OCI-LY3 (cell line): ENCODE results near the gene INTS3.
A peak's percentile ranks its signal among the peaks of the same experiment; 100 is the strongest.
"Not testable (repeated sequence)": the region's sequence is repeated elsewhere in the genome, so short reads cannot be mapped to it uniquely, and the experiment has no call there.

Experiments used
- H2AFZ ChIP-seq: fragments of 200-600, 300-600 bp; shearing (Covaris generic); 2 replicates; pipeline ENCODE4 v1.6.0; 2014; ENCODE audit warnings: antibody characterized with exemption, low read depth, low read length
- H3K27ac ChIP-seq: fragments of 200-600, 300-600 bp; sonication (generic); 2 replicates; pipeline ENCODE4 v1.5.1; 2014; ENCODE audit warnings: mild to moderate bottlenecking, low read length, moderate library complexity, mixed read lengths
- H3K27me3 ChIP-seq: fragments of 200-600, 300-600 bp; sonication (generic); 2 replicates; pipeline ENCODE4 v1.6.1; 2014; ENCODE audit warnings: low read depth, low read length, mixed read lengths
- H3K36me3 ChIP-seq: fragments of 200-600, 300-600 bp; sonication (generic); replicated peaks from 2 replicates; pipeline ENCODE3; 2014; ENCODE audit warnings: low read depth, low read length, mixed read lengths
- H3K4me1 ChIP-seq: fragments of 300-600, 200-600 bp; sonication (generic); 2 replicates; pipeline ENCODE4 v1.6.1; 2014; ENCODE audit warnings: low read length, mixed read lengths
- H3K4me2 ChIP-seq: fragments of 200-600, 300-600 bp; sonication (generic); 2 replicates; pipeline ENCODE4 v1.6.1; 2014; ENCODE audit warnings: low read length, mixed read lengths
- H3K4me3 ChIP-seq: fragments of 300-600, 200-600 bp; sonication (generic); 2 replicates; pipeline ENCODE4 v1.5.1; 2014; ENCODE audit warnings: antibody characterized with exemption, mild to moderate bottlenecking, low read length, moderate library complexity
- H3K79me2 ChIP-seq: fragments of 300-600, 200-600 bp; shearing (Covaris generic); 2 replicates; pipeline ENCODE4 v1.6.1; 2014; ENCODE audit warnings: mild to moderate bottlenecking, low read length, mixed read lengths
- H3K9ac ChIP-seq: fragments of 300-600, 200-600 bp; shearing (Covaris generic); 2 replicates; pipeline ENCODE4 v1.6.0; 2014; ENCODE audit warnings: mild to moderate bottlenecking, low read length, moderate library complexity
- H3K9me3 ChIP-seq: fragments of 200-600, 300-600 bp; shearing (Covaris generic); 2 replicates; pipeline ENCODE4 v1.6.1; 2014; ENCODE audit warnings: low read length, mixed read lengths; ENCODE audit not compliant: insufficient read depth
- H4K20me1 ChIP-seq: fragments of 200-600, 300-600 bp; sonication (generic); 2 replicates; pipeline ENCODE4 v1.6.1; 2016; ENCODE audit warnings: low read length, mixed read lengths; ENCODE audit not compliant: insufficient read depth
- EZH2phosphoT487 ChIP-seq: fragments of 200-600 bp; shearing (Covaris generic); IDR thresholded peaks from 2 replicates; pipeline ENCODE4 v1.6.1; 2018; ENCODE audit warnings: antibody characterized with exemption, mixed run types, low read depth
- TF ChIP-seq, protein P1 (sequence below): fragments of 200-600, 300-600 bp; sonication (generic); IDR thresholded peaks from 2 replicates; pipeline ENCODE4 v1.5.1; 2014; ENCODE audit warnings: antibody characterized with exemption, low read length, low read depth

INTS3 gene

DNA sequence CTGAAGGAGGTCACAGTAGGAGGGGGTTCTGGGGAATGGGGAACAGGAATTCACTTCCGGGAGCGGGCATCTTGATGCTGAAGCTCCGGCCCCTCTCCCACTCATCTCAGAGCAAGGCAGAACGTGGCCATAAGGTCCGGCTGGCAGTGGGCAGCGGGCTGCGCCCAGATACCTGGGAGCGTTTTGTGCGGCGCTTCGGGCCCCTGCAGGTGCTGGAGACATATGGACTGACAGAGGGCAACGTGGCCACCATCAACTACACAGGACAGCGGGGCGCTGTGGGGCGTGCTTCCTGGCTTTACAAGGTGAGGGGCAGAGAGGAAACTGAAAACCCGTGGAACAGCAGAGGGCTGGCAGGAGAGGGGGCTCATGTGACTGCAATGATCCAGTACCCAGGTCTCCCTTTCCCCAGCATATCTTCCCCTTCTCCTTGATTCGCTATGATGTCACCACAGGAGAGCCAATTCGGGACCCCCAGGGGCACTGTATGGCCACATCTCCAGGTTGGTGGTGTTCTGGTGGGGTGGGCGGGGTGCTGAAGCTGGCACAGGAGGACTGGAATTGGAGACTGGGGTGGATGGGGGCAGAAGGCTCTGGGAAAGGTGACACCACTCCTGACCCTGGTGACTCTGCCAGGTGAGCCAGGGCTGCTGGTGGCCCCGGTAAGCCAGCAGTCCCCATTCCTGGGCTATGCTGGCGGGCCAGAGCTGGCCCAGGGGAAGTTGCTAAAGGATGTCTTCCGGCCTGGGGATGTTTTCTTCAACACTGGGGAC is 50.4 kb downstream of the INTS3 start:
- no peaks in the 10 kb centered on the region for H3K9me3 ChIP-seq
- H3K79me2 ChIP-seq = no peaks in the 10 kb centered on the region
- no peaks in the 10 kb centered on the region for H3K27me3 ChIP-seq
- TF ChIP-seq, protein P1, sequence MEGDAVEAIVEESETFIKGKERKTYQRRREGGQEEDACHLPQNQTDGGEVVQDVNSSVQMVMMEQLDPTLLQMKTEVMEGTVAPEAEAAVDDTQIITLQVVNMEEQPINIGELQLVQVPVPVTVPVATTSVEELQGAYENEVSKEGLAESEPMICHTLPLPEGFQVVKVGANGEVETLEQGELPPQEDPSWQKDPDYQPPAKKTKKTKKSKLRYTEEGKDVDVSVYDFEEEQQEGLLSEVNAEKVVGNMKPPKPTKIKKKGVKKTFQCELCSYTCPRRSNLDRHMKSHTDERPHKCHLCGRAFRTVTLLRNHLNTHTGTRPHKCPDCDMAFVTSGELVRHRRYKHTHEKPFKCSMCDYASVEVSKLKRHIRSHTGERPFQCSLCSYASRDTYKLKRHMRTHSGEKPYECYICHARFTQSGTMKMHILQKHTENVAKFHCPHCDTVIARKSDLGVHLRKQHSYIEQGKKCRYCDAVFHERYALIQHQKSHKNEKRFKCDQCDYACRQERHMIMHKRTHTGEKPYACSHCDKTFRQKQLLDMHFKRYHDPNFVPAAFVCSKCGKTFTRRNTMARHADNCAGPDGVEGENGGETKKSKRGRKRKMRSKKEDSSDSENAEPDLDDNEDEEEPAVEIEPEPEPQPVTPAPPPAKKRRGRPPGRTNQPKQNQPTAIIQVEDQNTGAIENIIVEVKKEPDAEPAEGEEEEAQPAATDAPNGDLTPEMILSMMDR = no peak
- TF ChIP-seq EZH2phosphoT487 = no peak
- H2AFZ ChIP-seq = no peak overlapping the region
- H3K4me2 ChIP-seq = no peak overlapping the region
- H3K36me3 ChIP-seq = peaks cover 8% of the 10 kb centered on the region
- H3K27ac ChIP-seq = no peak overlapping the region
- H3K4me1 ChIP-seq = peaks cover 7% of the 10 kb centered on the region
- H4K20me1 ChIP-seq = no peaks in the 10 kb centered on the region
- H3K9ac ChIP-seq = no peak overlapping the region
- H3K4me3 ChIP-seq = no peak overlapping the region

DNA sequence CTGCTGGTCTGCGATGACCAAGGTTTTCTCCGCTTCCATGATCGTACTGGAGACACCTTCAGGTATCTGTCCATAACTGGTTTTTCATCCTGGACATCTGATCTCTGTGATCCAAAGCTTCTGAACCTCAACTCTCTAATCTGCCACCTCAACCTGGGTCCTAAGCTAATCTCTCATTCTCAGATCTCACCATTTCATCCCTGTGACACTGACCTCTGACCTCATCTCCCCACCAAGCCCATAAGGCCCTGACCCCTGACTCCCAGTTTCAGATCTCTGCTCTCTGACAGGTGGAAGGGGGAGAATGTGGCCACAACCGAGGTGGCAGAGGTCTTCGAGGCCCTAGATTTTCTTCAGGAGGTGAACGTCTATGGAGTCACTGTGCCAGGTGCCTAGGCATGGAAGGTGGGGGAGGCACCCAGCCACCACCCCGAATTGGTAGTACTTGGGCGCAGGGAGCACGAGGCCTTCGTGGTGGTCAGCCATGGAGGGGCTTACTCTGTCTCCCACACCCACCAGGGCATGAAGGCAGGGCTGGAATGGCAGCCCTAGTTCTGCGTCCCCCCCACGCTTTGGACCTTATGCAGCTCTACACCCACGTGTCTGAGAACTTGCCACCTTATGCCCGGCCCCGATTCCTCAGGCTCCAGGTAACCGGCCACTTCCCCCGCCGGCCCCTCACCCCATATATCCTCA is 51.1 kb downstream of the INTS3 start:
- H3K9me3 ChIP-seq = no peaks in the 10 kb centered on the region
- no peak overlapping the region for H3K4me2 ChIP-seq
- H3K27me3 ChIP-seq = no peaks in the 10 kb centered on the region
- no peaks in the 10 kb centered on the region for H4K20me1 ChIP-seq
- H3K4me3 ChIP-seq = no peak overlapping the region
- no peak overlapping the region for H2AFZ ChIP-seq
- H3K27ac ChIP-seq = no peak overlapping the region
- no peak overlapping the region for H3K9ac ChIP-seq
- no peaks in the 10 kb centered on the region for H3K79me2 ChIP-seq
- peaks cover 8% of the 10 kb centered on the region for H3K4me1 ChIP-seq
- TF ChIP-seq, protein P1 = no peak
- TF ChIP-seq EZH2phosphoT487 = no peak
- H3K36me3 ChIP-seq = peaks cover 5% of the 10 kb centered on the region

DNA sequence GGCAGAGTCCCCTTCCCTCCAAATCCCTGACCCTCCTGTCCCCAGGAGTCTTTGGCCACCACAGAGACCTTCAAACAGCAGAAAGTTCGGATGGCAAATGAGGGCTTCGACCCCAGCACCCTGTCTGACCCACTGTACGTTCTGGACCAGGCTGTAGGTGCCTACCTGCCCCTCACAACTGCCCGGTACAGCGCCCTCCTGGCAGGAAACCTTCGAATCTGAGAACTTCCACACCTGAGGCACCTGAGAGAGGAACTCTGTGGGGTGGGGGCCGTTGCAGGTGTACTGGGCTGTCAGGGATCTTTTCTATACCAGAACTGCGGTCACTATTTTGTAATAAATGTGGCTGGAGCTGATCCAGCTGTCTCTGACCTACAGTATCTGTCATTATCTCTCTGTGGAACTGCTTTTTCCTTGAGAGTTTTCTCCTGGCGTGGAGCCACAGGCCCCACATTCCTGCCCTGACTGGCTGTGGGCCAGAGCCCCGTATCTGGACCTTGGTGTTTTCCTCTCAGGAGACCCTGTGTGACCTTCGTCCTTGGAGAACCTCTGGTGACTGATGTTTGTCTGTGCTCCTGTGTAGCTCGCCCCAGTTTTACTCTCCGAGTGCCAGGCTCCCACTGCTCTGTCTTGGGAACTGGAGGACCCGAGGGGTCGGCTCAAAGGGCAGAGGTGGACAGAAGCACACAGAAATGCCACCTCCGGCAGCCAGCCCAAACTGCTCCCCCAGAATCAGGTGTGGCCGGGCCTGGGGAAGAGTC is 52.1 kb downstream of the INTS3 start:
- Histone ChIP-seq H4K20me1 (no peaks in the 10 kb centered on the region), H3K79me2 (no peaks in the 10 kb centered on the region), H3K4me2 (no peak overlapping the region), H3K9ac (no peak overlapping the region), H3K9me3 (no peaks in the 10 kb centered on the region), H3K36me3 (no peaks in the 10 kb centered on the region), H3K4me3 (no peak overlapping the region), H2AFZ (no peak overlapping the region), H3K27ac (no peak overlapping the region), H3K4me1 (peaks cover 9% of the 10 kb centered on the region), H3K27me3 (no peaks in the 10 kb centered on the region)
- no peak for TF ChIP-seq EZH2phosphoT487
- TF ChIP-seq, protein P1 = no peak

DNA sequence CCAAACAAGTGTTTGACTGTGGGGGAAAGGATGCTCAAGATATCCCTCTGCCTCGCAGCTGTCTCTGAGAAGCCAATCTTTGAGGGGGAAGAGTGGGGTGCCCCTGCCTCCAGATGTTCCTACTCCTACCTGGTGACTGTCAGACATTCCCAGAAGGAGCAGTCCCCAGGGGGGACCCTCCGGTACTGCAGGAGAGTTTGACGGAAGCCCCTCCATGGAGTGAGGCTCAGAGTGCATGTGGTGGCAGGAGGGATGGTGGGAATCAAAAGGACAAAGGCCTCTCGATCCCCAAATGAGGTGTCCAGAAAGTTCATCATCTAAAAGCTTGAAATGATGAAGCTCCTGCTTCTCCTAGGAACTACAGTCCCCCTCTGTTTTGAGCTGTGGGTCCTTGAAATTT is 52.7 kb downstream of the INTS3 start:
- Histone ChIP-seq H3K27me3 (no peaks in the 10 kb centered on the region), H3K79me2 (no peaks in the 10 kb centered on the region), H2AFZ (no peak overlapping the region), H3K36me3 (no peaks in the 10 kb centered on the region), H3K9ac (no peak overlapping the region), H3K4me3 (no peak overlapping the region), H3K4me1 (peaks cover 15% of the 10 kb centered on the region), H3K27ac (no peak overlapping the region), H3K4me2 (no peak overlapping the region), H4K20me1 (no peaks in the 10 kb centered on the region), H3K9me3 (no peaks in the 10 kb centered on the region)
- no peak for TF ChIP-seq EZH2phosphoT487
- TF ChIP-seq, protein P1 = no peak

DNA sequence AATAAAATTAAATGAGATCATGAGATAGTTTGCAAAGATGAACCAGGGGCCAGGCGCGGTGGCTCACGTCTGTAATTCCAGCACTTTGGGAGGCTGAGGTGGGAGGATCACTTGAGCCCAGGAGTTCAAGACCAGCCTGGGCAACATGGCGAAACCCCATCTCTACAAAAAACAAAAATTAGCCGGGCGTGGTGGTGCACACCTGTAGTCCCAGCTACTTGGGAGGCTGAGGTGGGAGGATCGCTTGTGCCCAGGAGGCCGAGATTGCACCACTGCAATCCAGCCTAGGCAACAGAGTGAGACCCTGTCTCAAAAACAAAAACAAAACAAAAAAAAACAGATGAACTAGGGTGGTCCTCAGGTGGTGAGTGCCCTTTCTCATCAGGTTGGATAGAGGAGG is 54.8 kb downstream of the INTS3 start:
- H3K79me2 ChIP-seq, H3K36me3 ChIP-seq, H4K20me1 ChIP-seq, H3K27me3 ChIP-seq, H3K9me3 ChIP-seq: not testable (repeated sequence)
- Histone ChIP-seq H3K4me1 (peaks cover 16% of the 10 kb centered on the region), H3K27ac (0 out of 2 replicates have a peak overlapping the region, but pooled peaks have one; percentile 60), H3K4me3 (peak overlapping the region; percentile 78), H3K9ac (peak overlapping the region; percentile 78), H3K4me2 (peak overlapping the region; percentile 72), H2AFZ (peak overlapping the region; percentile 64; the same call in 1 of the 2 replicates)
